ENCODE measurements around the gene AMBRA1.

Gene AMBRA1

DNA sequence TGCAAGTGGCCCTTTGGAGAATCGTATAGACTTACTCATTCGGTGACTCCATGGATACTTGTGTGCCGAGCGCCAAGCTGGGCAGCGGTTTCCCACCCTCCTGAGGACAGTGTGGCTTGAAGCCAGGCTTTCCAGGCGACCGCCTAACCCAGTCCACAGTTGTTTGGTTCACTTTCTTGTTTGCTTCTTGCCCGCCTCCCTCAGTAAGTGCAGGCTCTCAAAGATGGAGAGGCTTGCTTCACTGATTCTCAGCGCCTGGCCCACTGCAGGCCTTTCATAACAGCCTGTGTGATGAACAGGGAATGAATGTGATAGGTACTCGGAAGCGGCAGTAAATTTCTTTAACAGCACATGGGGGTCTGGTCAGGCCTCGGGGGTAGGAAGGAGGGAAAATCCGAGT is 223.6 kb downstream of the AMBRA1 start:
- TF ChIP-seq, protein P1, sequence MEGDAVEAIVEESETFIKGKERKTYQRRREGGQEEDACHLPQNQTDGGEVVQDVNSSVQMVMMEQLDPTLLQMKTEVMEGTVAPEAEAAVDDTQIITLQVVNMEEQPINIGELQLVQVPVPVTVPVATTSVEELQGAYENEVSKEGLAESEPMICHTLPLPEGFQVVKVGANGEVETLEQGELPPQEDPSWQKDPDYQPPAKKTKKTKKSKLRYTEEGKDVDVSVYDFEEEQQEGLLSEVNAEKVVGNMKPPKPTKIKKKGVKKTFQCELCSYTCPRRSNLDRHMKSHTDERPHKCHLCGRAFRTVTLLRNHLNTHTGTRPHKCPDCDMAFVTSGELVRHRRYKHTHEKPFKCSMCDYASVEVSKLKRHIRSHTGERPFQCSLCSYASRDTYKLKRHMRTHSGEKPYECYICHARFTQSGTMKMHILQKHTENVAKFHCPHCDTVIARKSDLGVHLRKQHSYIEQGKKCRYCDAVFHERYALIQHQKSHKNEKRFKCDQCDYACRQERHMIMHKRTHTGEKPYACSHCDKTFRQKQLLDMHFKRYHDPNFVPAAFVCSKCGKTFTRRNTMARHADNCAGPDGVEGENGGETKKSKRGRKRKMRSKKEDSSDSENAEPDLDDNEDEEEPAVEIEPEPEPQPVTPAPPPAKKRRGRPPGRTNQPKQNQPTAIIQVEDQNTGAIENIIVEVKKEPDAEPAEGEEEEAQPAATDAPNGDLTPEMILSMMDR (IDR thresholded peaks at IDR 0.05; ENCODE audit: insufficient read depth, low read depth, low read length, missing control alignments), result no peak
- H3K4me3 ChIP-seq (ENCODE audit: low read depth, low read length), result no peak overlapping the region
- DNase-seq (ENCODE audit: low read depth), result no peak

DNA sequence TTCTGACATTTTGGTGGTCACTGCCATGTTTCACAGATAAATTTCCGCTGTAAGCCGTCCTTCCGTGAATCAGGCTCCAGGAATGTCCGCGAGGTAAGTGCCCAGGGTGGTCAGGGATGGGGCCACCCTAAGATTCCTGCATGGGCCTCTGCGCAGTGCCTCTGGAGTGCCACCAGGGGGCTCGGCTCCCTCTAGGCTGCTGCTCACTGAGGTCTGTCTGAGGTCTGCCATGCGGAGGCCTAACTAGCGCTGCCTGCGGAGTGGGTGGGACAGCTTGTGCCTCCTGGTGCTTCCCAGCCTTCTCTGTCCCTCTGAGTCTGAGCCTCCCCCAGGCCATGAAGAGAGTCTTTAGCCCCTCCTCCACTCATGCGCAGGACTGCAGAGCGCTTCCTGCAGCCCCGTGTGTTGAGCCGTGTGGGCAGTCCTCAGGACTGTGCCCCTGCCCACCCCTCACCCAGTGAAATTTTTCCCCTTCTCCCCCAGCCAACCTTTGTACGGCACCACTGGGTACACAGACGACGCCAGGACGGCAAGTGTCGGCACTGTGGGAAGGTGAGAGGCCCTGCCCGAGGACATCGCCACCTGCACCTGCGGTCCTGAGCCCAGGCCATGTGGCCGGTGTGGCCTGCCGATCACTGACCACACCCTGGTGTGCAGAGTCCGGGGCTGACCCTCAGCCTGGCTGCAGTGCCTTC is 224.2 kb downstream of the AMBRA1 start:
- TF ChIP-seq, protein P1 (IDR thresholded peaks at IDR 0.05; ENCODE audit: insufficient read depth, low read depth, low read length, missing control alignments), result peak; percentile 92
- H3K4me3 ChIP-seq (ENCODE audit: low read depth, low read length), result no peak overlapping the region
- peak; percentile 70 for DNase-seq (ENCODE audit: low read depth)

DNA sequence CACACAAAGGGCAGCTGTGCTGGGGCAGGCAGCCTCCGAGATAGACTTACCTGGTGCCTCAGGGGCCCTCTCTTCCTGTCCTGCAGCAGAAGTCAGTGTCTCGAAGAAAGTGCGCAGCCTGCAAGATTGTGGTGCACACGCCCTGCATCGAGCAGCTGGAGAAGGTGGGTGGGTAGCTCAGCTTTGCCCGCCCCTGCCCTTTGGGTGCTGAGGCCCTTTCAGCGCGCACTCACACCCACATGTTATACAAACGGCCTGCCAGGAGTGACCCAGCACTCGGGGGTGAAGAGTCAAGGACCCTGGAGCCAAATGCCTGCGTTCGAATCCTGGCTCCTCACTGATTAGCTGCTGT is 225.9 kb downstream of the AMBRA1 start:
- no peak for DNase-seq (ENCODE audit: low read depth)
- H3K4me3 ChIP-seq (ENCODE audit: low read depth, low read length), result no peak overlapping the region
- TF ChIP-seq, protein P1 (IDR thresholded peaks at IDR 0.05; ENCODE audit: insufficient read depth, low read depth, low read length, missing control alignments), result no peak

DNA sequence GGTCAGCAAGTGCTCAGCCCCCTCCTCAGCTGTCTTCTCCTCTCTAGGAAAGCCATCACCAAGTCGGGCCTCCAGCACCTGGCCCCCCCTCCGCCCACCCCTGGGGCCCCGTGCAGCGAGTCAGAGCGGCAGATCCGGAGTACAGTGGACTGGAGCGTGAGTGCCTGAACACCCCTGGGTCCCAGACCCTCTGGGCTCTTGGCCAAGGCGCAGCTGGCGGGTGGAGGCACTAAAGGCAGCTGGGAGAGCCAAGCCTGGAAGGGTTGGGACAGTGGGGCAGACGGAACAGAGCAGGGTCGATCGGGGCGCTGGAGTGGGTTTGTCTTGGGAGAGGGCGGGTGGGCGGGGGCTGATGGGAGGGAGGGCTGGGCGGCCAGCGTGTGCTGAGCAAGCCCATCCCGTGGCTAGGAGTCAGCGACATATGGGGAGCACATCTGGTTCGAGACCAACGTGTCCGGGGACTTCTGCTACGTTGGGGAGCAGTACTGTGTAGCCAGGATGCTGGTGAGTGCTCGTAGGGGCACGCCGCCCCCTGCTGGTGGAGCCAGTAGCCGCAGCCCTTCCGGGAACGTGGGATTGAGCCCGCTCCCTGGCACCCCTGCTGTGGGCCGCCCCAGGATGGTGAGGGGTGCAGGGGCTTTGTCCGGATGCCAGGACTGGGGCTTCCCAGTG is 226.4 kb downstream of the AMBRA1 start:
- TF ChIP-seq, protein P1 (IDR thresholded peaks at IDR 0.05; ENCODE audit: insufficient read depth, low read depth, low read length, missing control alignments), result peak; percentile 93
- DNase-seq (ENCODE audit: low read depth), result peak; percentile 72
- no peak overlapping the region for H3K4me3 ChIP-seq (ENCODE audit: low read depth, low read length)

DNA sequence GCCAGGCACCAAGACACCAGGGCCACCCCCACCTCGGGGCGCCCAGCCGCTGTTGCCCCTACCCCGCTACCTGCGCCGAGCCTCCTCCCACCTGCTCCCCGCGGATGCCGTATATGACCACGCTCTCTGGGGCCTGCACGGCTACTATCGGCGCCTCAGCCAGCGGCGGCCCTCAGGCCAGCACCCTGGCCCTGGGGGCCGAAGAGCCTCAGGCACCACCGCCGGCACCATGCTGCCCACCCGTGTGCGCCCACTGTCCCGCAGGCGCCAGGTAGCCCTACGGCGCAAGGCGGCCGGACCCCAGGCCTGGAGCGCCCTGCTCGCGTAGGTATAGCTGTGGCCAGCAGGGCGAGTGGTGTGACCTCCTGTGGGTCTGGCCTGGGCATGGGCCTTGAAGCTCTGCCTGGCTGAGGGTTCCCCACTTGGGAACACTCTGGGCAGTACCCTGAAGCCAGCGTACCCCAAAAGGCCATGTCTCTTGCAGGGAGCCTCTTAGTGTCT is 227.1 kb downstream of the AMBRA1 start:
- no peak overlapping the region for H3K4me3 ChIP-seq (ENCODE audit: low read depth, low read length)
- DNase-seq (ENCODE audit: low read depth), result no peak
- TF ChIP-seq, protein P1 (IDR thresholded peaks at IDR 0.05; ENCODE audit: insufficient read depth, low read depth, low read length, missing control alignments), result no peak

DNA sequence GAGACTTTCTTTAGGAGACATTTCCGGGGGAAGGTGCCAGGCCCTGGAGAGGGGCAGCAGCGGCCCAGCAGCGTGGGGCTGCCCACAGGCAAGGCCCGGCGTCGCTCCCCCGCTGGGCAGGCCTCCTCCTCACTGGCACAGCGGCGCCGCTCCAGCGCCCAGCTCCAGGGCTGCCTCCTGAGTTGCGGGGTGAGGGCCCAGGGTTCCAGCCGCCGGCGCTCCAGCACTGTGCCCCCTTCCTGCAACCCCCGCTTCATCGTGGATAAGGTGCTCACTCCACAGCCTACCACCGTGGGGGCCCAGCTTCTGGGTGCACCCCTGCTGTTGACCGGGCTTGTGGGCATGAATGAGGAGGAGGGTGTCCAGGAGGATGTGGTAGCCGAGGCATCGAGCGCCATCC is 227.6 kb downstream of the AMBRA1 start:
- TF ChIP-seq, protein P1 (IDR thresholded peaks at IDR 0.05; ENCODE audit: insufficient read depth, low read depth, low read length, missing control alignments), result no peak
- no peak overlapping the region for H3K4me3 ChIP-seq (ENCODE audit: low read depth, low read length)
- DNase-seq (ENCODE audit: low read depth), result no peak

Measured in GM12865 (cell line).